Measurements from ENCODE around the gene XPC.
"Not testable (repeated sequence)": the region's sequence is repeated elsewhere in the genome, so short reads cannot be mapped to it uniquely, and the experiment has no call there.

Gene XPC

DNA sequence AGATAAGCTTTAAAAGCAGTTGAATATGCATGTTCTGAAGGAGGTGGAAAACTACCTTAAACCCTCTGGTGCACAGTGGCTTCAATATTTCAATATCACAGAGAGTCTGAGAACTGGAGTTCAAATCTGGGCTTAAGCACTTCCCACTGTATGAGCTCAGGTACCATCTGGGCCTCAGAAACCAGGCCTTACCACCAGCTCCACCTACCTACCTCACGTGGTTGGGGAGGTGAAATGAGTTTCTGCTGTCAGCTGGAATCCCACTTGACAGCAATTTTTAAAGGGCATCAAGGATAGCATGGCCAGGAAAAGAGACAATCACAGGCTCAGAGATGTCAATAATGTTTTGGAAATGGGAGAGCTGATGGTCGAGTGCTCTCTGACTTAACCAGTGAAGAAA is 58.8 kb downstream of the XPC start:
- DNase-seq (ENCODE audit: low read depth): no peak

DNA sequence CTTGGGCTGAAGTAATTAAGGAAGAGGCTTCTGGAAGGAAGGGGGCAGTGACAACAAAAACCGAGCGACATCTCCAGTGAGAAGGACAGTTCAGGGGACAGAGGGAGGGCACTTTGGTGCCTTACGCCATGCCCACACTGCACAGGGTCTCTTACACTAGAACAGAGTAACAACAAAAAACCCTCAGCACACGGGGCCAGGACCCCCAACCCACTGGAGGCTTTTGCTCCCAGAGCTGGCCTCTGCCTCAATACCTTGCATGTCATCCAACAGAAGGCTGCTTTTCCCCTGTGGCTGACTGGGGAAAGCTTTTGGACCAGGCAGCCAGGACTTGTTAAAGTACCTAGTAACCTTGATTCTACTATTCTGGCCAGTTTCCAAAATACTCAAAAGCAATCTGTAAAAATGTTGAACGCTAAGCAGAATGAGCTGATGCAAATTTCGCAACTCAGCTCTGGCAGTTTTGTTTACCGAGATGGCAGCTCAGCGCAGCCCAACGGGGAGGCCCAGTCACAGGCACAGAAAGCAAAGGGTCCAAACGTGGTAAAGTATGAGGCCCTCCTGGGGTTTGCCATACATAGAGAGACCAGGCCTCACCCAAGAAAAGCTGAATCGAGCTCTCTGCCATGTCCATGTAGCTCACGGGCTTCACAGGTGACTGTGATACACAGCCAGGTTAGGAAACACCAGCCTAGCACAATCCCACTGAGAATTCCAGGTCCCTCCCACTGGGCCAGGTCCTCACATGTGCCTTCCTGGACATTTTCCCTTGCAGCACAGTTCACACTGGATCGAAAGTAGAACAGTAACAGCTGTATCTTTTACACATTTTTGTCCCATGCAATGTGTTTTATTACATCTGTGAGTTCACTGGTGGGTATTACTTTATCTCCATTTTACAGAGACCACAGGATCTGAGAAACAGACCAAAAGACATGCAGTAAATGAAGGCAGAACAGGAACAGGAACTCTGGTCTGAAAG is 59.7 kb downstream of the XPC start:
- DNase-seq (ENCODE audit: low read depth): no peak

DNA sequence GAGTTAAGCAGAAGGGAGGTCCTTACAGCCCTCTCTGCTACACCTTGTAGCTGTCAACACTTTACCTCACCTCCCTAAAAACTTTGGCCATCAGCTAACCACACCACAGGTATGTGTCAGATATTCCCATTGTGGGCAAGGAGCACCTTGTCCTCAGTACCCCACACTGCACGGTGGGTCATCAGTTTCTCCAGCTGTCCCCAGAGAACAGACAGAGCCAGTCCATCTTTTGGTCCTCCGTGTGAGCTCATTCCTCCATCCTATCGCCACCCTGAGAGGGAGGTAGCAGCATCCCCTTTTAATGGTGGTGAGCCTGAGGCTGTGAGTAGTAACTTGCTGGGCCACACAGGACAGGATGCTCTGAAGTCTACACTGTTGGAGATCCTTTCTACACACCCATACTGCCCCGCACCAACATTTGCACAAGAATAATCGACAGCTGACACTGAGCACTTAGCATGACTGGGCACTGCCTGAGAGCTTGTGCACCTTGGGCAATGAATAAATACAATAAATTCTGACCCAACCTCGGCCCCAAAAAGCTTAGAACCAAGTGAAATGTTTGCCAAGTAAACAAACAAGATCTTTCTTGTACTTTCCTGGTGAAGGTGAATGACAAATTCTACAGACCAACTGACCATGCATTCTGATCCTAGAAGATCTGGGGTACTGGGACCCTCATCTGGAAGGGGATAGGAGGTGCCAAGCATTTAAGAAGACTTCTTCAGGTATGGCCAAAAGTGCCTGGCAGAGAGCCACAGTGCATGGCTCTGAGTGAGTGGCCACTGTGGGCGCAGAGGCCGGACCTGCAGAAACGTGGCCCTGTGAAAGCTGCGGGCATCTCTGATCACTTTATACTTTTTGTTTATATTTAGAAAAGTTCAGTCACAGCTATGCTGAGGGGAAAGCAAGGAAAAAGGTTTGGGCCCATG is 60.7 kb downstream of the XPC start:
- DNase-seq (ENCODE audit: low read depth): no peak

DNA sequence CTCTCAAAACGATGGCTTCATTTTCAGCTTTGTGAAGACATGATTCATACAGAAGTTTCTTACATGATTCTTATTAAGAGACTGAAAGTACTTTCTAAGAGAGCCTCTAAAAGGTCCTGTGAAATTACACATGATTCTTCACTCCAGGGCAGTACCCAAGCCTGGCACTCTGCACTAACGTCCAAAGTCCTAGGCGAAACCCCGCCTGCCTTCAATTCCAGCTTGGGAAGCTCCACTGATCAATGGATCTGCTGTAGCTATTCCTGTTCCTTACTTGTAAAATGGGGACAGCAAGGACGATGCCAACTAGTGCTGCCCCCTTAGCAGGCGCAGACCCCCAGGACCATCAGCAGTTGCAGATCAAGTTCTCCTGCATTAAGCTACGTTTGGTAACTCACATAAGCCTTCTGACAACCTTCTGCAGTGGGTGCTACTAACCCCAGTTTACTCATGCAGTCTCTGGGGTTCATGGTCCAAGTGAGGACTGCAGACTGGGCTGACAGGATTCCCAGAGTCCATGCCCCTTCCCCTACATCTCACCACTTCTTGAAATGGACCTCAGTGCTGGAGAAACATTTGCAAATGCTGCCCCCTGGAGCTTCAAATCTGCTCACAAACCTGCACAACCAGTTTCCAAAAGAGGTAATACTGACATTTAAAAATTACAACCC is 64.3 kb downstream of the XPC start:
- no peak for DNase-seq (ENCODE audit: low read depth)

DNA sequence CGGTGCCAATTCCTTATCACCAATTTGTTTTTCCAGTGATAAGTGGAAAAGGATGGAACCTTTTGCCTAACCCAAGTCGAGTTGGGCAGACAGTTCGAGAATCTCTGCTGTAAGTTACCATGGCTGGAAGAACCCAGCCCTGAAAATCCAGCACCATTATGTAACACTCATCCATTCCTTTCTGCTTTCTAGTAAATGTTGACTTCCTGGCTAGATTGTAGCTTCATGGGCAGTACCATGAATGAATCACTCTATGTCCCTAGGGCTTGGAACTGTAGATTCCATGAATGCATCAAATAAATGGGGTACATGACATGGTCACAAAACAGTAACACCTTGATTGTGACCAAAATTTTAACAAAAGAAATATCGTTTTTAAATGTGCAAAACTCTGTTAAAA is 67.7 kb downstream of the XPC start:
- no peak for DNase-seq (ENCODE audit: low read depth)

DNA sequence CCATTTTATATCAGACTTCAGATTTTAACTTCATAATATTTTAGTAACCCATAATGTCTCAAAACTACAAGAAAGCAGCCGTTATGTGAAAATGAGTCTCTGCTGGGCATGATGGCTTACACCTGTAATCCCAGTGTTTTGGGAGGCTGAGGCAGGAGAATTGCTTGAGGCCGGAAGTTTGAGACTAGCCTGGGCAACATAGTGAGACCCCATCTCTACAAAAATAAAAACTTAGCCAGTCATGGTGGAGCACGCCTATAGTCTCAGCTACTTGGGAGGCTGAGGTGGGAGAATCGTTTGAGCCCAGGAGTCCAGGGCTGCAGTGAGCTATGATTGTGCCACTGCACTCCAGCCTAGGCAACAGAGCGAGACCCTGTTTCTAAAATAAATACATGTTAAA is 68.6 kb downstream of the XPC start:
- DNase-seq (ENCODE audit: low read depth): not testable (repeated sequence)

DNA sequence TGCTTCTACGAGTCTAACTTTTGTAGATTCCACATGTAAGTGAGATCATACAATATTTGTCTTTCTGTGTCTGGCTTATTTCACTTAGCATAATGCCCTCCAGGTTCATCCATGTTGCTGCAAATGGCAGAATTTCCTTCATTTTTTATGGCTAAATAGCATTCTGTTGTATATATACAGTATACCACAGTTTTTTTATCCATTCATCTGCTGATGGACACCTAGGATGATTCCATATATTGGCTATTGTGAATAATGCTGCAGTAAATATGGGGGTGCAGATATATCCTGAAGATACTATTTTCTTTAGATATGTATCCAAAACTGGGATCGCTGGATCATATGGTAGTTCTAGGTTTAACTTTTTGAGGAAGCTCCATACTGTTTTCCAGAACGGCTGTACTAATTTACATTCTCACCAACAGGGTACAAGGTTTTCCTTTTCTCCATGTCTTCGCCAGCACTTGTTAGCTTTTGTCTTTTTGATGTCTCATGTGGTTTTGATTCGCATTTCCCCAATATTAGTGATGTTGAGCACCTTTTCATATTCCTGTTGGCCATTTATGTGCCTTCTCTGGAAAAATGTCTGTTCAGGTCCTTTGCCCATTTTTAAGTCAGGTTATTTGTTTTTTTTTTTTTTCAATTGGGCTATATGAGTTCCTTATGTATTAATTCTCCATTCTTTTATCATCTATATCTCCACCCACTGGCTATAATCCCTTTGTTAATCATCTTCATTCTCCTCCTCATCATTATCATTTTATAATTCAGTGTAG is 80.6 kb downstream of the XPC start:
- DNase-seq (ENCODE audit: low read depth): no peak

DNA sequence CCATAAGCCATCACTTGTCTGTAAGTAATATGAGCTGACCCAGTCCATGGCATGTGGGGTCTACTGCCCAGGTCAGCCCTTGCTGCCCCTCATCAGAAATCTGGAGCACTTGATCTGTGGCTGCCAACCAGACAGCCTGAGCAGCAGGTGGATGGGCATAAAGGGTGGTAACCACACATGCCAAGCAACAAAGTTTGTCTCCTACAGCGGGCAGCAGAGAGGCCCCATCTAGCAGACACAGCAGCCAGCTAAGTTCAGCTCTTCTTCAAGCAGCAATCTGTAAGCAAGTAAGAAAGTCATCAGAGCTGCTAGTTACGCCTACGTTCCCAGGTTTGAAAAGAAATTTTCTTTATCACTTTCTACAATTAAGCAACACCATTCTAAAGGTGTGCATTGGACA is 81.7 kb downstream of the XPC start:
- DNase-seq (ENCODE audit: low read depth): no peak

Data from HS-27A (cell line).